Rectal smooth muscle tissue (tissue), 1 donor: Measurements from ENCODE around the gene RGMA.

Experiments used
- H3K27ac ChIP-seq: one replicate; pipeline ENCODE4 v1.7.0; 2013; ENCODE audit warnings: low read depth, low read length, inconsistent platforms
- H3K27me3 ChIP-seq: one replicate; pipeline ENCODE4 v1.7.0; 2013; ENCODE audit warnings: low read length; ENCODE audit not compliant: control insufficient read depth, insufficient read depth
- H3K36me3 ChIP-seq: one replicate; pipeline ENCODE4 v1.7.0; 2013; ENCODE audit warnings: low read length; ENCODE audit not compliant: control insufficient read depth, insufficient read depth
- H3K4me1 ChIP-seq: one replicate; pipeline ENCODE4 v1.7.0; 2013; ENCODE audit warnings: low read length; ENCODE audit not compliant: control insufficient read depth, insufficient read depth
- H3K4me3 ChIP-seq: one replicate; pipeline ENCODE4 v1.7.0; 2013; ENCODE audit warnings: low read length
- H3K9ac ChIP-seq: one replicate; pipeline ENCODE4 v1.7.0; 2013; ENCODE audit warnings: low read length

Gene RGMA

GRCh38 chr15:93024293-93024692, 64.7 kb downstream of the RGMA start:
- Histone ChIP-seq H3K9ac (no peak overlapping the region), H3K4me3 (no peak overlapping the region), H3K27me3 (no peaks in the 10 kb centered on the region), H3K4me1 (peaks cover 26% of the 10 kb centered on the region), H3K27ac (no peak overlapping the region), H3K36me3 (peaks cover 41% of the 10 kb centered on the region)

GRCh38 chr15:93020976-93021772, 67.8 kb downstream of the RGMA start:
- peaks cover 44% of the 10 kb centered on the region for H3K36me3 ChIP-seq
- no peak overlapping the region for H3K4me3 ChIP-seq
- no peaks in the 10 kb centered on the region for H3K4me1 ChIP-seq
- no peak overlapping the region for H3K9ac ChIP-seq
- H3K27ac ChIP-seq = no peak overlapping the region
- H3K27me3 ChIP-seq = no peaks in the 10 kb centered on the region

GRCh38 chr15:93019971-93020370, 69.0 kb downstream of the RGMA start:
- H3K27me3 ChIP-seq = no peaks in the 10 kb centered on the region
- no peaks in the 10 kb centered on the region for H3K4me1 ChIP-seq
- no peak overlapping the region for H3K4me3 ChIP-seq
- no peak overlapping the region for H3K27ac ChIP-seq
- H3K9ac ChIP-seq = no peak overlapping the region
- H3K36me3 ChIP-seq = peaks cover 46% of the 10 kb centered on the region

- Histone ChIP-seq H3K36me3 (peaks cover 47% of the 10 kb centered on the region), H3K27me3 (no peaks in the 10 kb centered on the region), H3K9ac (no peak overlapping the region), H3K4me1 (no peaks in the 10 kb centered on the region), H3K27ac (no peak overlapping the region), H3K4me3 (no peak overlapping the region)
Observed at GRCh38 chr15:93019090-93019489, 69.9 kb downstream of the RGMA start.

- Histone ChIP-seq H3K27ac (peak overlapping the region; percentile 6), H3K36me3 (peaks cover 49% of the 10 kb centered on the region)
Observed at GRCh38 chr15:93018574-93018973, 70.4 kb downstream of the RGMA start.

GRCh38 chr15:93017526-93017925, 71.5 kb downstream of the RGMA start:
- Histone ChIP-seq H3K27me3 (no peaks in the 10 kb centered on the region), H3K36me3 (peaks cover 58% of the 10 kb centered on the region), H3K27ac (no peak overlapping the region), H3K4me3 (no peak overlapping the region), H3K9ac (no peak overlapping the region), H3K4me1 (no peaks in the 10 kb centered on the region)

More at GRCh38 chr15:93018574-93018973, 70.4 kb downstream of the RGMA start:
- H3K4me3 ChIP-seq = no peak overlapping the region
- H3K9ac ChIP-seq = no peak overlapping the region
- no peaks in the 10 kb centered on the region for H3K27me3 ChIP-seq
- no peaks in the 10 kb centered on the region for H3K4me1 ChIP-seq

- Histone ChIP-seq H3K27ac (no peak overlapping the region), H3K4me1 (no peaks in the 10 kb centered on the region), H3K9ac (no peak overlapping the region), H3K36me3 (peaks cover 65% of the 10 kb centered on the region), H3K4me3 (no peak overlapping the region), H3K27me3 (no peaks in the 10 kb centered on the region)
Observed at GRCh38 chr15:93012786-93013185, 76.2 kb downstream of the RGMA start.

GRCh38 chr15:93007994-93008393, 81.0 kb downstream of the RGMA start:
- no peaks in the 10 kb centered on the region for H3K4me1 ChIP-seq
- no peak overlapping the region for H3K27ac ChIP-seq
- no peak overlapping the region for H3K4me3 ChIP-seq
- peaks cover 62% of the 10 kb centered on the region for H3K36me3 ChIP-seq
- no peaks in the 10 kb centered on the region for H3K27me3 ChIP-seq
- no peak overlapping the region for H3K9ac ChIP-seq

- H3K36me3 ChIP-seq = peaks cover 70% of the 10 kb centered on the region
- H3K27ac ChIP-seq = no peak overlapping the region
- H3K4me1 ChIP-seq = no peaks in the 10 kb centered on the region
- H3K9ac ChIP-seq = no peak overlapping the region
- H3K4me3 ChIP-seq = no peak overlapping the region
- H3K27me3 ChIP-seq = no peaks in the 10 kb centered on the region
Observed at GRCh38 chr15:93005133-93005532, 83.9 kb downstream of the RGMA start.

GRCh38 chr15:93001881-93002280, 87.1 kb downstream of the RGMA start:
- no peaks in the 10 kb centered on the region for H3K27me3 ChIP-seq
- H3K9ac ChIP-seq = no peak overlapping the region
- H3K4me1 ChIP-seq = no peaks in the 10 kb centered on the region
- no peak overlapping the region for H3K4me3 ChIP-seq
- H3K27ac ChIP-seq = no peak overlapping the region
- peaks cover 60% of the 10 kb centered on the region for H3K36me3 ChIP-seq

GRCh38 chr15:93001156-93001555, 87.9 kb downstream of the RGMA start:
- peaks cover 58% of the 10 kb centered on the region for H3K36me3 ChIP-seq
- no peak overlapping the region for H3K4me3 ChIP-seq
- no peak overlapping the region for H3K9ac ChIP-seq
- no peaks in the 10 kb centered on the region for H3K4me1 ChIP-seq
- H3K27me3 ChIP-seq = no peaks in the 10 kb centered on the region
- no peak overlapping the region for H3K27ac ChIP-seq

GRCh38 chr15:92997821-92998220, 91.2 kb downstream of the RGMA start:
- Histone ChIP-seq H3K4me1 (no peaks in the 10 kb centered on the region), H3K9ac (no peak overlapping the region), H3K27me3 (no peaks in the 10 kb centered on the region), H3K27ac (no peak overlapping the region), H3K4me3 (no peak overlapping the region), H3K36me3 (peaks cover 52% of the 10 kb centered on the region)

GRCh38 chr15:92992720-92993119, 96.3 kb downstream of the RGMA start:
- Histone ChIP-seq H3K27ac (no peak overlapping the region), H3K9ac (no peak overlapping the region), H3K36me3 (peaks cover 41% of the 10 kb centered on the region), H3K27me3 (no peaks in the 10 kb centered on the region), H3K4me3 (no peak overlapping the region), H3K4me1 (no peaks in the 10 kb centered on the region)
